RPMI8226 (cell line): Measurements from ENCODE around the gene OR51L1.
"Not testable (repeated sequence)": the region's sequence is repeated elsewhere in the genome, so short reads cannot be mapped to it uniquely, and the experiment has no call there.

Source experiments
- DNase-seq: peaks from one replicate; pipeline ENCODE4 v3.0.0-alpha.2; 2015

OR51L1 gene, protein sequence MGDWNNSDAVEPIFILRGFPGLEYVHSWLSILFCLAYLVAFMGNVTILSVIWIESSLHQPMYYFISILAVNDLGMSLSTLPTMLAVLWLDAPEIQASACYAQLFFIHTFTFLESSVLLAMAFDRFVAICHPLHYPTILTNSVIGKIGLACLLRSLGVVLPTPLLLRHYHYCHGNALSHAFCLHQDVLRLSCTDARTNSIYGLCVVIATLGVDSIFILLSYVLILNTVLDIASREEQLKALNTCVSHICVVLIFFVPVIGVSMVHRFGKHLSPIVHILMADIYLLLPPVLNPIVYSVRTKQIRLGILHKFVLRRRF

DNA sequence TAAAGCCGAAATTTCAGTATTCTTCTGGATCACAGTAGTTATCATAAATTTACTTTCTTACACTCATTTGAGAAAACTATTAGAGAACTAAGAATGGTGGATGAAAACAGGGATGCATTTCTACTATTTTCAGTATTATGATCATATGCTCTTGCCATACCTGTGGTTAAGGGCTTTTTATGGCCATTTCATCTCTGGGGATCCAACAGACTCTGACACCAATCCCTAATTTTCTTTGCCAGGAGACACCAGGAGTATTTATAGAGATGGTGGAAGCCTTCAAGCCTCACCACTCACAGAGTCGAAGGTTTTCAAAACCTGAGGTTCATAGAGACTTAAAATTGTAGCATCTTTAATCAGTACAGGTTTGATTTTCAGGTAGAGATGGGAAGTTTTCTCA lies at the start of gene OR51L1:
Gene OR51L1 (plus strand): TSS at position 301 of the 400 bp plus-strand sequence. CDS start 4,132 bp downstream, outside the sequence.
- DNase-seq: no peak

- no peak for DNase-seq
These were observed 47.1 kb upstream of the OR51L1 start, which contains the start of gene OR51A4 for GRCh38 chr11:4947505-4947904. TSS of gene OR51A4 (minus strand) at chr11:4947605. CDS start at chr11:4947100, 505 bp downstream.

GRCh38 chr11:4955613-4956012 lies 39.0 kb upstream of the OR51L1 start, which contains the start of gene OR51A2:
TSS of gene OR51A2 (minus strand) at chr11:4955713. CDS start at chr11:4955713, 0 bp downstream.
- DNase-seq: not testable (repeated sequence)

DNA sequence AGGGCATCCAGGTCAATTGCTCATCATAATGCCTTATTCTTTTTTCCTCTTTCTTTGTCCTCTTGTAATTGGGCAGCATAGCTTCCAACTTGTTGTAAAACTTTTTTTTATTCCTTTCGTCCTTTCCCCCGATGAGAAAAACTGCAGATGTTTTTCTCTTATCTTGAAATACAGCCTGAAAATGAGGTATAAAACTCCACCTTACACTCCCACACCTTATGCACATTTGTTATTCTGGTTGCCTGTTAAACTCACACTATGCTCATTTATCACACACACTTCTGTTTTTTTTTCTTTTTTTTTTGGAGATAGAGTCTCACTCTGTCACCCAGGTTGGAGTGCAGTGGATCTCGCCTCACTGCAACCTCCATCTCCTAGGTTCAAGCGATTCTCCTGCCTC lies 37.3 kb upstream of the OR51L1 start:
- no peak for DNase-seq

GRCh38 chr11:4960877-4961276 lies 33.8 kb upstream of the OR51L1 start:
- DNase-seq: no peak

DNA sequence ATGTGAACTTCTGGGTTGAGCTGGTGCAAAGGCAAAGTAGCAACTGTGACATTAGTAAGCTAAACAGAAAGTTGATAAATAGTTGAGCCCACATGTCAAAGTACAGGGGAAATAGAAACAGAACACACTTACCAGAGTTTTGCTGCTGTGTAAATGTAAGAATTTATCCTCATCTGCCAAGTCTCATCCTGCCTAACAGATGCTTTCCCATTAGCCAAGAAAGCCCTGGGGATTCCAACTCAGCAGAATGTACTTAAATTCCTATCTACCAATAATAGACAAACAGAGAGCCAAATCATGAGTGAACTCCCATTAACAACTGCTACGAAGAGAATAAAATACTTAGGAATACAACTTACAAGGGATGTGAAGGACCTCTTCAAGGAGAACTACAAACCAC lies 31.8 kb upstream of the OR51L1 start:
- DNase-seq: no peak

GRCh38 chr11:4975436-4975835 lies 19.2 kb upstream of the OR51L1 start:
- DNase-seq: no peak

DNA sequence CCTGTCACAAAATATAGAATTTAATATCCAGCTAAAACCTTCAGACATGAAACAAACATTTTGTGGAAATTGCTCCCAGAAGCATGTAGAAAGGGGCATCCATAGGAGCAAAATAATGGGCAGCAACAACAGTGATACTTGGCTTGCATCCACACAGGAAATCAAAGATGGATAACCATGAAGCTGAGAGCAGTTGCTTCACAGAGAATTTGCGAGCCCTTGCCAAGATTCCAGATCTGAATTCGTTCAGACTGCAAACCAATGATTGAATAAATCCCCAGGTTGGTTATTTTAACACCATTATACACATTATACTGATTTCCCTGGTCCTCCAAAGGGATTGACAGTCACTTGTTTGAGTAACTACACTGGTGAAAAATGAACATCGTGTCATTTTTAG lies 15.6 kb upstream of the OR51L1 start:
- no peak for DNase-seq

GRCh38 chr11:4982678-4983077 lies 12.0 kb upstream of the OR51L1 start:
- DNase-seq: no peak

DNA sequence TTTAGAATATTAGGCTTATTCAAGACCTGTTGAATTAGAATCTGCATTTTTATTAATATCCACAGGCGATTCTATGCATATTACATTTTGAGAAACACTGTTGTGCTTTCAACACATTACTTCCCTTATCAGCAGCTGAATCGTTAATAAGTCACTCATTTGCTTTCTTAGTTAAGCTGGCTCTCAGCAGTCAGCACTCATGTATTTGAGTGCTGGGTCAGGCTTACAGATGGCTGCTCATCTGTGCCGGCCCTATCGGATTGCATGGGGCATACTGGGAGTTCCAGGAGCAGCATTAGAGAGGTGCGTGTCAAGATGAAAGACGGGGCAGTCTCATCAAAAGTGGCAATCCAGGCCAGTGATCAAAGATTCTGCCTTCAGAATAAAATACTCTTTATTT lies 10.8 kb upstream of the OR51L1 start:
- no peak for DNase-seq

DNA sequence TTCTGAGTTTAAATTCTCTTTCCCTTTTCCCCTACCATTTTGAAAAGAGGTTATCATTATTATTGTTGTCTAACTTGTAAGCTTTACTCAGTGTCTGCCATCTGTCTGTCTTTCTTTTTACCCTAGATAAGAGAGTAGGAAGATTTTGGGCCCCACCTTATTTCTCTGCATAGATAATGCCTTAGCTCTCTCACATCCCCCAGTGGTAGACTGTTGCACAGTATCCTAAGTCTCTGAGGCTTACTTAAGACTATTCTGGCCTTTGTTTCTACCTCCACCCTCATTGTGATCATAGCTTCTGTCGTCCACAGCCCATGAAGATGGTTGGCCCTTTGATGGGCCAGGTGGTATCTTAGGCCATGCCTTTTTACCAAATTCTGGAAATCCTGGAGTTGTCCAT lies 3.6 kb upstream of the OR51L1 start:
- no peak for DNase-seq

DNA sequence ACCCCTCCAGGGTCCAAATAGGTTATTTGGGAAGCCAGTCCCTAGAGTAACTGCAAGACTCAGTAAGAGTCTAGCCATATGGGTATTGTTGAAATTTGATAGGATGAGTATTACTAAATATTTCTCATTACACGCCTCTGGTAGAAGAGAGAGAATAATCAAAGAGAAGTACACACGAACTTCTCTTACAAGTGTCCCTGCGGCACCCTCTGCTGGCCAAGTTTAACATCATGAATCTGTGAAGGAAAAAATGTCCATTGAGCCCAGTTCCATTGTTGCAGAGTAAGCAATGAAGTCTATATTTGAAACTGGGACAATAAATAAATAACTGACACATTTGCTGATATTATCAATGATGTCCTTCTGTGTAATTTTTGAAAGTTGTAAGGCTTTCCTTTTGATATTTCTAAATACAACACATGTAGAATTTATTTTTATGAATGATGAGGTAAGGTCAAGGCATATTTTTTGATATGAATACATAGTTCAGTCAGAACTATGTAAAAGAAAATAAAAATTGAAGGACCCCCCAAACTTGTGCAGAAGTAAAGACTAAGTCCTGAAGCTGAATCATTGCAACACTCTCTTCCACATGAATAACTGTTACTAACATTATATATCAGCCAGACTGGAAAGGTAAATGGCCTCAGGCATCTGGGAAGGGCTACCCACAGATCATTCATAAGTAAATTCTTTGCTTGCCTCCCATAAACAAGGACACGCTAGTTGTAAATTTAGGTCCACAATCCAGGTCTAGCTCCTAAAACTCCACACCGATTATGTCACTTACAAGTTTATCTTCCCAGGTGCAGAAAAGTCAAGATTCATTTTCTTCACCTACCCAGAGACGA lies 10.0 kb downstream of the OR51L1 start:
- peak; percentile 52 for DNase-seq

DNA sequence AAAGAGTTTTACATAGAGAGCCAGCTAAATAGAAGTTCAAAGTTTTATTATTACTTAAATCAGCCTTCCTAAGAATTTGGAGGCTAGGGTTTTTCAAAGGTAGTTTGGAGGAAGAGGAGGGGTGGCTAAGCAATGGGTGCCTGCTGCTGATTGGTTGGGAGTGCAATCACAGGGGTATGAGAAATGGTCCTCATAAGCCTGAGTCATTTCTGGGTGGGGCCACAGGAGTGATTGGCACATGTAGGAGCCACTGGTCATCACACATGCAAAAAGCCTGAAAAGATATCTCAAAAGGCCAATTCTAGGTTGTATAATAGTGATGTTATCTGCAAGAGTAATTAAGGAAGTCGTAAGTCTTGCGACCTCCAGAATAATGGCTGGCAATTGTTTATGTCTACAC lies 12.9 kb downstream of the OR51L1 start:
- no peak for DNase-seq

- DNase-seq: no peak
These were observed 16.6 kb downstream of the OR51L1 start for GRCh38 chr11:5011254-5011653.

DNA sequence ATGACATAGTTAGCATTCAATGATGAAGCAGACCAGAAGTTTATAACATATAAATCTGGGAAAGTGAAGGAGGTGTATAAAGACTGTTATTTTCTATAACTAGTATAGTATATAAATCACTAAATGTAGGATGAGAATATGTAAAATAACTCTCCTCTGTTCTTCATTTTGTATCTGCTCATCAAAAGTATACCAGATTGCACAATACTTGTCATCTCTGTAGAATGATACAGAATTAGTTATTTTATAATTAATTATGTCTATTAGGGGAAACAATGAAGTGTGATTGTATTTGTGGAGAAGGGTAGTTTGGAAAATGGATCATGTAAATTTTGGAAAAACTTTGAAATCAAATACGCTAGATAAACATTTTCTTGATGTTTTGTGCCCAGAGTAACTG lies 18.4 kb downstream of the OR51L1 start:
- DNase-seq: no peak

- no peak for DNase-seq
These were observed 27.3 kb downstream of the OR51L1 start for GRCh38 chr11:5021996-5022395.

DNA sequence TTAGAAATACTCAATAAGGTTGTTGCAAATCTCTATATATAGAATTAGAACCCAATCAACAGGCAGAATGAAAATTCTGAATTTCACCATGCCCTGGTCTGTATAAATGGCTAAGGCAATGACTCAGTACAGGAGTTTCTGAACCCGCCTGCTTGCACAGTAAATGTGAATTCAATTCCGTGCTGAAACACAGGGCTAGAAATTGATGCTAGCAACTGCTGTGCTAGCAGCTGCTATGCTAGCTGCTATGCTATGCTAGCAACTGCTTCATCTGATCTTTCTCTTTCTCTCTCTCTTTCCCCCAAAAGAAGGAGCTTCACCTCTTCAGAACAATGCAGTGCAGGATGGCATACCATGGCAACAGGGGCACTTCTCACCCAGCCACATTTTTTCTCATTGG lies 42.0 kb downstream of the OR51L1 start:
- no peak for DNase-seq

- DNase-seq: no peak
These were observed 43.3 kb downstream of the OR51L1 start for GRCh38 chr11:5037926-5038325.

- DNase-seq: no peak
These were observed 43.7 kb downstream of the OR51L1 start for GRCh38 chr11:5038341-5038740.

GRCh38 chr11:5040876-5041275 lies 46.2 kb downstream of the OR51L1 start:
- DNase-seq: no peak

- DNase-seq: no peak
These were observed 47.4 kb downstream of the OR51L1 start for GRCh38 chr11:5042091-5042490.

DNA sequence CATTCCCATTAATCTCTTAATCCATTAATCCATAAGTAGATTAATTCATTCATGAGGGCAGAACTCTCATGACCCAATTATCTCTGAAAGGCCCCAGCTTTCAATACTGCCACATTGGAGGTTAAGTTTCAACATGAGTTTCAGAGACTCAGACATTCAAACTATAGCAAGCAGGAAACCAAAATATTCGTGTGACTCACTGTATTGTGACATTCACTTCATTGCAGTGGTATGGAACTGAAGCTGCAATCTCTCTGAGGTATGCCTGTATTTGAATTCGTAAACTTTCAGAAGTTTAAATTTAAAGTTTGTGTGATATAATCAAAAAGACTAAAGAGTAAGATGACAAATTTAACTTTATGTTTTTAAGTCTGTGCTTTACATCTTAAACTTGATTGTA lies 48.7 kb downstream of the OR51L1 start:
- DNase-seq: no peak

- DNase-seq: no peak
These were observed 51.6 kb downstream of the OR51L1 start, which contains the start of gene OR52J3 for GRCh38 chr11:5046226-5046625. TSS of gene OR52J3 (plus strand) at chr11:5046526. CDS start at chr11:5046526, 0 bp downstream.

DNA sequence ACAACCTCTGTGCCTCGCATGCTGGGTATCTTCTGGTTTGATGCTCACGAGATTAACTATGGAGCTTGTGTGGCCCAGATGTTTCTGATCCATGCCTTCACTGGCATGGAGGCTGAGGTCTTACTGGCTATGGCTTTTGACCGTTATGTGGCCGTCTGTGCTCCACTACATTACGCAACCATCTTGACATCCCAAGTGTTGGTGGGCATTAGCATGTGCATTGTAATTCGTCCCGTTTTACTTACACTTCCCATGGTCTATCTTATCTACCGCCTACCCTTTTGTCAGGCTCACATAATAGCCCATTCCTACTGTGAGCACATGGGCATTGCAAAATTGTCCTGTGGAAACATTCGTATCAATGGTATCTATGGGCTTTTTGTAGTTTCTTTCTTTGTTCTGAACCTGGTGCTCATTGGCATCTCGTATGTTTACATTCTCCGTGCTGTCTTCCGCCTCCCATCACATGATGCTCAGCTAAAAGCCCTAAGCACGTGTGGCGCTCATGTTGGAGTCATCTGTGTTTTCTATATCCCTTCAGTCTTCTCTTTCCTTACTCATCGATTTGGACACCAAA lies 52.2 kb downstream of the OR51L1 start:
- DNase-seq: no peak
